ENCODE measurements around the gene TRIM71. TPM values are rescaled to one million over a fixed set of nuclear protein-coding genes. Genes with fewer than 3 reads are reported as not detected.

The TRIM71 gene
- total and polyA plus RNA-seq, 2 of the 13 experiments (the other 11 are each of a cell fraction or from before 2014, with no cell fraction given): 21.7 to 76.9 TPM

- TF ChIP-seq ZNF503 (CRISPR knock-in tag; IDR thresholded peaks at IDR 0.05) (no peak; the same call in 1 of the 2 replicates), TGIF2 (CRISPR knock-in tag; IDR thresholded peaks at IDR 0.05) (no peak; the same call in 1 of the 2 replicates), MEIS1 (CRISPR knock-in tag; IDR thresholded peaks at IDR 0.05; ENCODE audit: borderline replicate concordance) (peak; percentile 34; the same call in 1 of the 2 replicates), MXD3 (CRISPR knock-in tag; IDR thresholded peaks at IDR 0.05) (peak; percentile 68; the same call in 1 of the 2 replicates), RERE (CRISPR knock-in tag; IDR thresholded peaks at IDR 0.05; ENCODE audit: low read depth) (peak; percentile 20; the same call in 1 of the 2 replicates), MEF2D (CRISPR knock-in tag; IDR thresholded peaks at IDR 0.05) (peak; percentile 30; the same call in 1 of the 2 replicates), ZNF333 (CRISPR knock-in tag; IDR thresholded peaks at IDR 0.05; ENCODE audit: borderline replicate concordance) (peak; percentile 95; the same call in 1 of the 2 replicates), ISL2 (CRISPR knock-in tag; IDR thresholded peaks at IDR 0.05) (no peak), ZNF780A (CRISPR knock-in tag; IDR thresholded peaks at IDR 0.05) (no peak), ZNF773 (CRISPR knock-in tag; IDR thresholded peaks at IDR 0.05; ENCODE audit: borderline replicate concordance) (no peak), NKX3-1 (CRISPR knock-in tag; IDR thresholded peaks at IDR 0.05) (peak; percentile 23), ZMYM3 (CRISPR knock-in tag; IDR thresholded peaks at IDR 0.05) (no peak), KDM3A (CRISPR knock-in tag; IDR thresholded peaks at IDR 0.05; ENCODE audit: low read depth) (peak; percentile 72), JDP2 (CRISPR knock-in tag; IDR thresholded peaks at IDR 0.05; ENCODE audit: borderline replicate concordance) (no peak), BATF2 (CRISPR knock-in tag; IDR thresholded peaks at IDR 0.05) (no peak), MBD4 (IDR thresholded peaks at IDR 0.05; ENCODE audit: borderline replicate concordance, low read length) (no peak), ZNF597 (CRISPR knock-in tag; IDR thresholded peaks at IDR 0.05) (no peak), TCF12 (IDR thresholded peaks at IDR 0.05) (no peak), TCF12 (CRISPR knock-in tag; IDR thresholded peaks at IDR 0.05) (no peak; the same call in 1 of the 2 replicates), ZNF431 (CRISPR knock-in tag; IDR thresholded peaks at IDR 0.05; ENCODE audit: borderline replicate concordance, low read depth) (no peak; the same call in 1 of the 2 replicates)
Observed at GRCh38 chr3:32816439-32817256, 1.1 kb upstream of the TRIM71 start (continued).

All from HepG2 (cell line).